GM18505 (cell line): ENCODE data around the gene GLRX.
"Not testable (repeated sequence)": the region's sequence is repeated elsewhere in the genome, so short reads cannot be mapped to it uniquely, and the experiment has no call there.

Experiments used
- ATAC-seq: cut with Tn5 transposase; IDR thresholded peaks from one replicate; pipeline ENCODE4 v1.9.1; 2021; ENCODE audit not compliant: unreplicated experiment
- POLR2A ChIP-seq: IDR thresholded peaks from 4 replicates; pipeline ENCODE4 v1.6.1; 2011; ENCODE audit warnings: borderline replicate concordance; ENCODE audit not compliant: insufficient read depth, insufficient read length; ENCODE audit errors: extremely low read depth

The GLRX gene

GRCh38 chr5:95843733-95844223, 21.3 kb upstream of the GLRX start:
- no peak for ATAC-seq
- no peak for TF ChIP-seq POLR2A

- peak; percentile 90 for ATAC-seq
- TF ChIP-seq POLR2A, result peak; percentile 11
Measured at GRCh38 chr5:95842854-95843544, 20.5 kb upstream of the GLRX start.

- ATAC-seq, result no peak
- TF ChIP-seq POLR2A, result no peak
Measured at GRCh38 chr5:95841914-95842812, 19.6 kb upstream of the GLRX start.

- TF ChIP-seq POLR2A, result no peak
- no peak for ATAC-seq
Measured at GRCh38 chr5:95840956-95841705, 18.6 kb upstream of the GLRX start.

- ATAC-seq, result no peak
- no peak for TF ChIP-seq POLR2A
Measured at GRCh38 chr5:95839658-95840057, 17.1 kb upstream of the GLRX start.

- no peak for ATAC-seq
- no peak for TF ChIP-seq POLR2A
Measured at GRCh38 chr5:95838556-95838955, 16.0 kb upstream of the GLRX start.

GRCh38 chr5:95838001-95838520, 15.5 kb upstream of the GLRX start:
- no peak for ATAC-seq
- TF ChIP-seq POLR2A, result no peak

- TF ChIP-seq POLR2A, result no peak
- ATAC-seq, result no peak
Measured at GRCh38 chr5:95837492-95837891, 15.0 kb upstream of the GLRX start.

- ATAC-seq, result not testable (repeated sequence)
Measured at GRCh38 chr5:95836971-95837370, 14.4 kb upstream of the GLRX start.

- ATAC-seq, result no peak
- no peak for TF ChIP-seq POLR2A
Measured at GRCh38 chr5:95836544-95836943, 14.0 kb upstream of the GLRX start.

GRCh38 chr5:95835682-95836385, 13.3 kb upstream of the GLRX start:
- ATAC-seq, result no peak

GRCh38 chr5:95832664-95833063, 10.1 kb upstream of the GLRX start:
- TF ChIP-seq POLR2A, result no peak
- ATAC-seq, result no peak

More at GRCh38 chr5:95835682-95836385, 13.3 kb upstream of the GLRX start:
- peak; percentile 22 for TF ChIP-seq POLR2A
